ENCODE results near the gene LIMK1. TPM values are rescaled to one million over a fixed set of nuclear protein-coding genes. Genes with fewer than 3 reads are reported as not detected.

The LIMK1 gene
- total RNA-seq, 1 experiment from 2014 or later = 63.8 TPM

DNA sequence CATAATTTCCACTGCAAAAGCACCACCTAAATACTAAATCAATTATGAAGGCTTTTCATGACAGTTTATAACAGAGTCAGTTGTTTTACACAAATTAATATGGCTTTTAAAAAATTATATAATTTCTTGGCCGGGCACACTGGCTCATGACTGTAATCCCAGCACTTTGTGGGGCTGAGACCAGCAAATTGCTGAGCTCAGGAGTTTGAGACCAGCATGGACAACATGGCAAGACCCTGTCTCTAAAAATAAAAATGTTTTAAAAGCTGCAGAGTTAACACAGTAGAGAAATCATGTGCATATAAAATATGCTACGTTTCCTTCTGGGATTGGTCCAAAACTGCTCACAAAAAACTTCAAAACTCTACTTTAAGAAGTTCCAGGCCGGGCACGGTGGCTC lies 46.9 kb downstream of the LIMK1 start:
- H3K23me2 ChIP-seq (ENCODE audit: insufficient read length, low read depth, low read length, poor library complexity, severe bottlenecking) = no peaks in the 10 kb centered on the region
- no peak overlapping the region for H3T11ph ChIP-seq (ENCODE audit: low read length)
- no peak overlapping the region for H2BK20ac ChIP-seq (ENCODE audit: low read depth, low read length, poor library complexity, severe bottlenecking)
- no peaks in the 10 kb centered on the region for H3K9me3 ChIP-seq (ENCODE audit: control insufficient read depth, low read depth, low read length)
- H2BK5ac ChIP-seq (ENCODE audit: insufficient read length, low read length) = no peak overlapping the region
- no peaks in the 10 kb centered on the region; the same call in 1 of the 2 replicates for H3K4me1 ChIP-seq (ENCODE audit: insufficient read depth, low read length)
- H4K20me1 ChIP-seq (ENCODE audit: control insufficient read depth, insufficient read depth, insufficient read length) = no peaks in the 10 kb centered on the region
- H3K27ac ChIP-seq (ENCODE audit: insufficient read length, low read depth, low read length) = no peak overlapping the region
- no peak overlapping the region for H3K4ac ChIP-seq (ENCODE audit: low read depth, low read length)
- no peaks in the 10 kb centered on the region for H3K27me3 ChIP-seq (ENCODE audit: insufficient read depth, low read length)
- no peak overlapping the region for H3K14ac ChIP-seq (ENCODE audit: insufficient read depth, low read length)
- peaks cover 9% of the 10 kb centered on the region for H3K27me3 Mint-ChIP-seq (ENCODE audit: low read depth)
- H3K23ac ChIP-seq (ENCODE audit: insufficient read length, low read depth, low read length) = no peak overlapping the region
- no peak overlapping the region for H2BK15ac ChIP-seq (ENCODE audit: low read depth, low read length)
- peaks cover 0 to 3% of the 10 kb centered on the region in 2 experiments; a peak in 1 of 5 replicates for H3K9me3 Mint-ChIP-seq
- H3K4me3 Mint-ChIP-seq = no peak overlapping the region
- H3K36me3 Mint-ChIP-seq (ENCODE audit: insufficient read depth in 1 of 3, low read depth in 3 of 3) = no peaks in the 10 kb centered on the region
- no peak overlapping the region for H3K56ac ChIP-seq (ENCODE audit: insufficient read length, low read depth, low read length)
- H2AK5ac ChIP-seq (ENCODE audit: insufficient read length, low read length) = no peak overlapping the region
- H4K5ac ChIP-seq (ENCODE audit: insufficient read length, low read depth, low read length) = no peak overlapping the region
- no peaks in the 10 kb centered on the region for H3K79me2 ChIP-seq (ENCODE audit: insufficient read depth, low read length)
- no peaks in the 10 kb centered on the region for H3K79me1 ChIP-seq (ENCODE audit: insufficient read depth, low read depth, low read length, poor library complexity, severe bottlenecking)
- H4K91ac ChIP-seq (ENCODE audit: insufficient read length, low read depth, low read length) = no peak overlapping the region
- H3K9ac ChIP-seq (ENCODE audit: extremely low read depth, insufficient read length, low read length) = no peak overlapping the region
- no peak for DNase-seq
- no peak overlapping the region for H3K27ac Mint-ChIP-seq
- no peak overlapping the region for H2BK12ac ChIP-seq (ENCODE audit: insufficient read length, low read depth, low read length)
- no peak overlapping the region for H3K18ac ChIP-seq (ENCODE audit: insufficient read length, low read depth, low read length)
- TF ChIP-seq, protein P1, sequence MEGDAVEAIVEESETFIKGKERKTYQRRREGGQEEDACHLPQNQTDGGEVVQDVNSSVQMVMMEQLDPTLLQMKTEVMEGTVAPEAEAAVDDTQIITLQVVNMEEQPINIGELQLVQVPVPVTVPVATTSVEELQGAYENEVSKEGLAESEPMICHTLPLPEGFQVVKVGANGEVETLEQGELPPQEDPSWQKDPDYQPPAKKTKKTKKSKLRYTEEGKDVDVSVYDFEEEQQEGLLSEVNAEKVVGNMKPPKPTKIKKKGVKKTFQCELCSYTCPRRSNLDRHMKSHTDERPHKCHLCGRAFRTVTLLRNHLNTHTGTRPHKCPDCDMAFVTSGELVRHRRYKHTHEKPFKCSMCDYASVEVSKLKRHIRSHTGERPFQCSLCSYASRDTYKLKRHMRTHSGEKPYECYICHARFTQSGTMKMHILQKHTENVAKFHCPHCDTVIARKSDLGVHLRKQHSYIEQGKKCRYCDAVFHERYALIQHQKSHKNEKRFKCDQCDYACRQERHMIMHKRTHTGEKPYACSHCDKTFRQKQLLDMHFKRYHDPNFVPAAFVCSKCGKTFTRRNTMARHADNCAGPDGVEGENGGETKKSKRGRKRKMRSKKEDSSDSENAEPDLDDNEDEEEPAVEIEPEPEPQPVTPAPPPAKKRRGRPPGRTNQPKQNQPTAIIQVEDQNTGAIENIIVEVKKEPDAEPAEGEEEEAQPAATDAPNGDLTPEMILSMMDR (conservative IDR thresholded peaks at IDR 0.05) = no peak
- H2BK120ac ChIP-seq (ENCODE audit: low read depth, low read length, poor library complexity, severe bottlenecking) = no peak overlapping the region
- no peak overlapping the region for H2AFZ ChIP-seq (ENCODE audit: low read length)
- no peak overlapping the region for H4K8ac ChIP-seq (replicated peaks; ENCODE audit: insufficient read length, low read depth, low read length)
- no peak overlapping the region for H3K4me2 ChIP-seq (ENCODE audit: insufficient read depth, insufficient read length, low read length)
- no CpG with 5 or more reads among the region's 4 CpGs for WGBS (ENCODE audit: extremely low coverage, insufficient read length, low lambda C conversion rate)
- H3K4me1 Mint-ChIP-seq = peaks cover 13 to 16% of the 10 kb centered on the region in 2 experiments
